Stomach (tissue), 9 donors: ENCODE measurements around the gene SLC25A48. TPM values are rescaled to one million over a fixed set of nuclear protein-coding genes. Genes with fewer than 3 reads are reported as not detected.

Source experiments
- DNase-seq, 2 donors: peaks; one replicate each; pipeline versions ENCODE4 v3.0.0 to v3.0.0-alpha.2; 2013 to 2019
- H3K27ac ChIP-seq, 5 donors: fragments of 200-600 bp in 4 of 5; sonication (generic) in 4 of 5; one replicate each; pipeline ENCODE4 v1.5.1; 2013 to 2019; ENCODE audit warnings: mild to moderate bottlenecking in 1 of 5, moderate library complexity in 1 of 5
- H3K27me3 ChIP-seq, 3 donors: fragments of 200-600 bp; sonication (generic); one replicate each; pipeline ENCODE4 v1.5.1; 2017 to 2019; ENCODE audit warnings: mixed run types in 1 of 3
- H3K36me3 ChIP-seq, 4 donors: fragments of 200-600 bp; sonication (generic); 1 replicate in 3 of 4; 2 replicates in 1 of 4; pipeline ENCODE4 v1.5.1; 2016 to 2019
- H3K4me1 ChIP-seq, 4 donors: fragments of 200-600 bp; sonication (generic); one replicate each; pipeline ENCODE4 v1.5.1; 2016 to 2019
- H3K4me3 ChIP-seq, 4 donors: fragments of 200-600 bp; sonication (generic) in 3 of 4; one replicate each; pipeline ENCODE4 v1.5.1; 2016 to 2019; ENCODE audit warnings: mild to moderate bottlenecking in 1 of 4
- H3K9me3 ChIP-seq, 4 donors: fragments of 200-600 bp; sonication (generic); one replicate each; pipeline ENCODE4 v1.5.1; 2016 to 2019
- EP300 ChIP-seq: sonication (generic); formaldehyde crosslinking; IDR thresholded peaks from one replicate; pipeline ENCODE4 v1.6.1; 2017; ENCODE audit warnings: antibody characterized with exemption
- POLR2A ChIP-seq, 4 donors: fragments of 450-650 bp; IDR thresholded peaks; one replicate each; pipeline ENCODE4 v1.6.1; 2016; ENCODE audit warnings: antibody characterized with exemption in 4 of 4, control low read depth in 2 of 4, mild to moderate bottlenecking in 1 of 4, moderate library complexity in 1 of 4
- POLR2AphosphoS5 ChIP-seq, 3 donors: sonication (generic); formaldehyde crosslinking; IDR thresholded peaks; one replicate each; pipeline ENCODE4 v1.6.1; 2016; ENCODE audit warnings: antibody characterized with exemption in 3 of 3
- WGBS, 5 donors: extraction: QIAGEN DNeasy Blood & Tissue Kit in 3 of 5; methylation state at CpG; one replicate each; pipeline versions ENCODE4 v1.1.5 to v1.1.7; 2013 to 2018; 5-methylcytosine and 5-hydroxymethylcytosine counted together
- intact Hi-C: fragments of 100-400 bp; cut with DNase I; formaldehyde crosslinking; loops from one replicate; pipeline ENCODE4 v1.15.1; 2023; ENCODE audit warnings: low total_unique reads
- polyA plus RNA-seq, 3 donors: library from polyadenylated mRNA; stranded (reverse); fragments of 200-250 nt; gene quantifications; one replicate each; pipeline ENCODE4 v1.2.3, GENCODE V29; 2013
- total RNA-seq, 5 donors: library from RNA; depleted of rRNA; stranded (reverse); fragments of >200 nt; gene quantifications; one replicate each; pipeline versions ENCODE4 v1.1.0 to v1.2.3, GENCODE V29; 2014 to 2016
- TF ChIP-seq, protein P1 (sequence below), 7 experiments: fragments of 450-650 bp in 4 of 7; fragments of 200-600 bp in 3 of 7; sonication (generic) in 3 of 7; IDR thresholded peaks; one replicate each; pipeline ENCODE4 v1.5.1; 2016 to 2019; ENCODE audit warnings: antibody characterized with exemption in 7 of 7, control low read depth in 2 of 7, mild to moderate bottlenecking in 1 of 7
- donor health status: healthy with polysubstance abuse.
- donor health status: Bipolar disorder and iron deficiency.
- donor health status: healthy.

SLC25A48 gene
- total and polyA plus RNA-seq, 8 donors = 0.13 to 0.37 TPM; not detected in 6

DNA sequence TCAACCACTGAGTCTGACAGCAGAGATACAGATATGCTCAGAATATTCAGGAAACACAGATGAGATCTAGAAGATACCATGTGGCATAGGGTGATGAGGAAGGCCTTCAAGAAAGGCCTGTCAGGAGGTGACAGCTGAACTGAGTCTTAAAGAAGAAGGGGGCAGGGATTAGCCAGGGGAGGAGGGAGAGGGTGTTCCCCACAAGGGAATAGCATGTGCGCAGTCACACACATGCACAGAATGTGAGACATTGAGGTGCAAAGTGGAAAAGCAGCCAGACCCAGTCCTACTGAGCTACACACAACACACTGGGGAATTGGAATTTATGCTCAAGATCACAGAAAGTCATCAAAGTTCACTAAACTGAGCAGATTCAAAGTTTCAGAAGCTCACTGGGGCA, 3.0 kb upstream of the SLC25A48 start:
- intact Hi-C loops = no loop called here
- DNase-seq = no peak
- no peaks in the 10 kb centered on the region for H3K36me3 ChIP-seq
- TF ChIP-seq POLR2AphosphoS5 (IDR thresholded peaks at IDR 0.05) (no peak), EP300 (no peak), POLR2A (IDR thresholded peaks at IDR 0.05) (no peak)
- TF ChIP-seq, protein P1, sequence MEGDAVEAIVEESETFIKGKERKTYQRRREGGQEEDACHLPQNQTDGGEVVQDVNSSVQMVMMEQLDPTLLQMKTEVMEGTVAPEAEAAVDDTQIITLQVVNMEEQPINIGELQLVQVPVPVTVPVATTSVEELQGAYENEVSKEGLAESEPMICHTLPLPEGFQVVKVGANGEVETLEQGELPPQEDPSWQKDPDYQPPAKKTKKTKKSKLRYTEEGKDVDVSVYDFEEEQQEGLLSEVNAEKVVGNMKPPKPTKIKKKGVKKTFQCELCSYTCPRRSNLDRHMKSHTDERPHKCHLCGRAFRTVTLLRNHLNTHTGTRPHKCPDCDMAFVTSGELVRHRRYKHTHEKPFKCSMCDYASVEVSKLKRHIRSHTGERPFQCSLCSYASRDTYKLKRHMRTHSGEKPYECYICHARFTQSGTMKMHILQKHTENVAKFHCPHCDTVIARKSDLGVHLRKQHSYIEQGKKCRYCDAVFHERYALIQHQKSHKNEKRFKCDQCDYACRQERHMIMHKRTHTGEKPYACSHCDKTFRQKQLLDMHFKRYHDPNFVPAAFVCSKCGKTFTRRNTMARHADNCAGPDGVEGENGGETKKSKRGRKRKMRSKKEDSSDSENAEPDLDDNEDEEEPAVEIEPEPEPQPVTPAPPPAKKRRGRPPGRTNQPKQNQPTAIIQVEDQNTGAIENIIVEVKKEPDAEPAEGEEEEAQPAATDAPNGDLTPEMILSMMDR (IDR thresholded peaks at IDR 0.05) = no peak
- WGBS, 5 donors = 91 to 100% (median 94%) methylated on average over 1 of the region's 1 CpG
- H3K4me3 ChIP-seq = no peak overlapping the region
- H3K27me3 ChIP-seq = peaks cover 4 to 67% (median 38%) of the 10 kb centered on the region in 3 donors
- H3K27ac ChIP-seq = no peak overlapping the region
- H3K4me1 ChIP-seq = peaks cover 12 to 21% (median 14%) of the 10 kb centered on the region in 4 donors
- no peaks in the 10 kb centered on the region for H3K9me3 ChIP-seq

DNA sequence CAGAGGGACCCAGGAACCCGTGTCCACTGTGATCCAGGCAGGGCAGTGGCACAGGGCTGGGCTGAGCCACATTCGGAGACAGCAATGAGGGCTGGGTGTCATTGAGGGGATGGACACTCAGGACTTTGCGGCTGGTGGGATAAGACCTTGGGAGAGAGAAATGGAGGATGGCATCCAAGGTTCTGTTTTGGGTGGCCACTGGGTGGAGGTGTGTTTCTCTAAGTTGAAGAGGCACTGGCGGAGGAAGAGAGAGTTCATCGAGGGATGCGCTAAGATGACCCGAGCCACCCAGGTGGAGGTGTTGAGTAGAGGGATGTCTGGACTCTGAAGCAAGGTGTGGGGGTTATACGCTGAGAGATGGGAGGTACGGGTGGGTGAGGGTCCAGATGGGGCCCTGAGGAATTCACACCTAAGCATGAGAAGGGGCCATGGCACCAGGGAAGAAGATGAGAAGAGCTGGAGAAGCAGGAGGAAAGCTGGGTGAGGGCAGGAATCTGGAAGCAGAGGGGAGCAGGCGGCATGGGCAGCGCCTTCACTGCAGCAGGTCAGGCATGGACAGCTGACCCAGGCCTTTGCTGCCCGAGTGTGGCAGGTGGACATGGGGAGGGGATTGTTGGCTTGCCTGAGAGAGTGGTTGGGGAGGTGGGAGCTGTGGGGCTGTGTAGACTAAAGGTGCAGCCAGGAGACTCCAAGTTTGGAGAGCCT, 2.5 kb upstream of the SLC25A48 start:
- peaks cover 12 to 21% (median 14%) of the 10 kb centered on the region in 4 donors for H3K4me1 ChIP-seq
- DNase-seq = no peak
- intact Hi-C loops = no loop called here
- H3K27ac ChIP-seq = no peak overlapping the region
- H3K9me3 ChIP-seq = no peaks in the 10 kb centered on the region
- TF ChIP-seq POLR2AphosphoS5 (IDR thresholded peaks at IDR 0.05) = no peak
- TF ChIP-seq EP300 = no peak
- no peak for TF ChIP-seq POLR2A (IDR thresholded peaks at IDR 0.05)
- TF ChIP-seq, protein P1 (IDR thresholded peaks at IDR 0.05) = no peak
- H3K4me3 ChIP-seq = no peak overlapping the region
- 77 to 90% (median 84%) methylated on average over 12 of the region's 12 CpGs for WGBS, 5 donors
- peaks cover 4 to 69% (median 38%) of the 10 kb centered on the region in 3 donors for H3K27me3 ChIP-seq
- no peaks in the 10 kb centered on the region for H3K36me3 ChIP-seq

DNA sequence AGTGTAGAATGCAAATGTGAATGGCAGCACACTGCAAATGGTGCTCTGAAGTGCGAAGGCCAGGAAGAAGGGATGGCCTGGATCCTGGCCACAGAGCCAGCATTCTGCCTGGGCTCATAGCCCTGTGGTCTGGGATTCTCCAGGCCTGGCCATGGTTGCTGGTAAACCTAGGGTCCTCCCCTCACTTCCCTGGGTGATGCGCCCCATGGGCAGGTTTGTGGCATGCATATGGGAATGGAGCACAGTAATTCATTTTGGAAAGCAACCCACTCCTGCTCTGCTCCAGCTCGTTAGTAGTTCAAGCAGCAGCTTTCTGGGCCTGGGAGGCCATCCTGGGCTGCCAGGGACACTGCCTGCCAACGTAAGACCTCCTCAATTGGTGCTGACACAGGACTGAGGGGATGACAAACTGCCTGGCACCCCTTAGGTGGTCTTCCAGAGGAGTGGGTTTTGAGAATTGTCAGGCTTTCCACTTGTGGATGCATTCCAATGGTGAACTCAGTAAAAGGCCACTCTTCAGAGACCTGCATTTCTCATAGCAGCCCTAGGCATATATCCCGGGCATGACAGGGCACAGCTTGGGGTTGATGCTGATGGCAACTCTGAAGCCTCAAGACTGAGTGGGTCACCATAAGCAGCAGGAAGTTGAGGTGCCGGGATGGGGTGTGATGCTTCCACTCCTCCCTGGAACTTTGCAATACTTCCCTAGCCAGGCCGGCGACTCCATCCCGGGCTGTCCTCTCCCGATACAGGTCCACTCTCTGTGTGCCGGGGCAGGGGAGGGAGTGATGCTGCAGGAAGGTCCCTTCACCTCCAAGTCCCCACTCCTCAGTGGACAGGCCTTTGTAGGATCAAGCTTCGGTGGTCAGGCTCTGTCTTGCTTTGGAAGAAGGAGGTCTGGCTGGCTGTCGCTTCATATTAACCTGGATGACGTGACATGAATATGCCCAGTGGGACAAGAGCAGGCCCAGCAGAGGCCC, 1.2 kb upstream of the SLC25A48 start:
- intact Hi-C loops = no loop called here
- 85 to 92% (median 90%) methylated on average over 11 to 14 of the region's 14 CpGs for WGBS, 5 donors
- H3K4me1 ChIP-seq = peaks cover 12 to 21% (median 14%) of the 10 kb centered on the region in 4 donors

More for the DNA sequence above, 1.2 kb upstream of the SLC25A48 start:
- Histone ChIP-seq H3K9me3 (peaks cover 0 to 2% (median under 1%) of the 10 kb centered on the region in 4 donors), H3K36me3 (no peaks in the 10 kb centered on the region), H3K27ac (no peak overlapping the region), H3K4me3 (no peak overlapping the region), H3K27me3 (peaks cover 4 to 75% (median 38%) of the 10 kb centered on the region in 3 donors)
- TF ChIP-seq, protein P1 (IDR thresholded peaks at IDR 0.05) = no peak
- TF ChIP-seq POLR2AphosphoS5 (IDR thresholded peaks at IDR 0.05) = no peak
- TF ChIP-seq POLR2A (IDR thresholded peaks at IDR 0.05) = no peak
- no peak for TF ChIP-seq EP300
- no peak for DNase-seq
